HG02870 (cell line): ENCODE measurements around the gene CCDC87.
"Not testable (repeated sequence)": the region's sequence is repeated elsewhere in the genome, so short reads cannot be mapped to it uniquely, and the experiment has no call there.

Source experiments
- ATAC-seq: cut with Tn5 transposase; IDR thresholded peaks from one replicate; pipeline ENCODE4 v1.9.1; 2021; ENCODE audit warnings: mild to moderate bottlenecking, moderate library complexity; ENCODE audit not compliant: unreplicated experiment

The CCDC87 gene

DNA sequence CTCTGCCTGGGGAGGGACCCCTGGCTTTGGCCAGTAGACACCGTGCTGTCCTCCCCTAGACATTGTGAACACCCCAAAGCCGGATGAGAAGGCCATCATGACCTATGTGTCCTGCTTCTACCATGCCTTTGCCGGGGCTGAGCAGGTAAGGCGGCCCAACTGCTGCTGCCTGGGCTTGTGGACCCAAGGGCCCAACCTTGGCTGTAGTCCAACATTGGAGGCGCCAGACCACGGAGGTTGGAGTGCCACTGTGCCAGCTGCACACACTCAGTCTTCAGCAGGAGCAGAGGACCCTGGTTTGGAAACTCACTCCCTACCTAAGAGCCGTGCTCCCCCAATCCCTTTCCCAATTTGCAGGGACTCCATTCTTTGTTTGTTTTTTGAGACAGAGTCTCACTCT is 36.8 kb downstream of the CCDC87 start:
- ATAC-seq: no peak

DNA sequence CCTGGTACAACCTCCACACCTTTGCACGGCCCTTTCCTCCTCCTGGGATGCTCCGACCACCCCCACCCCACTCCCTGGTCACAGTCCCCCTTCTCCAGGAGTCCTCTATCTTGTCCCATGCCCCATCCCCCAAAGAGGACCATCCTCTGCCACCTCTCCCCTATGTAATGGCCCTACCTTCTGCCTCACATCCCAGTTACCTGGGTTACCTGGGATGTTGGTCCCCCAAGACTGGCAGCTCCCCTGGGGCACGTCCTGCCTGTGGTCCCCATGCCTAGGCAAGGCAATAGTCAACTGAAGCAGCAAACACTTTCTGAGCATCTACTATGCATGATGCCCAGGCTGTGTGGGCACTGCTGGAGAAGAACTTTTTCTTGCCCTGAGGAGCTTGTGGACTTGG is 37.4 kb downstream of the CCDC87 start:
- ATAC-seq: no peak

DNA sequence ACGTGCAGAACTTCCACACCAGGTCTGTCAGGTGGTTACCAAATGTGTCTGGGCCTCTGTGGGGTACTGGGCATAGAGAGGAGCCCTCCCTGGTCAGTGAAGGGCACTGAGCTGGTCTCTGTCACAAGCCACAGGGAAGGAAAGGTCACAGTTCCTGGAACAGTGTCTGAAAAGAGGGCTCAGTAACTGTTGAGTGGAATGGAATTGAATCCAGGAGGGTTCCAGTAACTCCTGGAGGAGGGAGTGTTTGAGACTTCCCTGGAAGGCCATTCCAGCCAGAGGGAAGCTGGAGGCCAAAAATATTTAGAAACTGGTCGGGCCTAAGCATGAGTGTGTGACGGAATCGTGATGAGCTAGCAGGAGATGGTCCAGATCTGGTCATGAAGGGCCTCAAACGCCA is 38.3 kb downstream of the CCDC87 start:
- no peak for ATAC-seq

DNA sequence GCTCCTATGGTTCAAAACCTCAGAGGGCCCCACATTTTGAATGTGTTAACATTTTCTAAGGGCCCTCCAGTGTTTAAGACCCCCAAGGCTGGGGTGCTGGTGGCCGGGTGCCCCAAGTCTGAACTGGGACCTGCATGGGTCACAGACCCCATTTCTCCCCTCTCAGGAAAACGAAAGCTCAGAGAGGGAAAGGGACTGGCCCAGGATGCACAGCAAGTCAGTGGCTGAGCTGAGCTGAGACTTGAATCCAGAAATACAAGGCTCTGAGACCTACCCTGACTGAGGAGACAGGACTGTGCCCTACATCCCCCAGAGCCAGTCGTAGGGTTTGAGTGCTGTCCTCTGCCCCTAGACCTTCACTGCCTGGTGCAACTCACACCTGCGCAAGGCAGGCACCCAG is 42.0 kb downstream of the CCDC87 start:
- no peak for ATAC-seq

DNA sequence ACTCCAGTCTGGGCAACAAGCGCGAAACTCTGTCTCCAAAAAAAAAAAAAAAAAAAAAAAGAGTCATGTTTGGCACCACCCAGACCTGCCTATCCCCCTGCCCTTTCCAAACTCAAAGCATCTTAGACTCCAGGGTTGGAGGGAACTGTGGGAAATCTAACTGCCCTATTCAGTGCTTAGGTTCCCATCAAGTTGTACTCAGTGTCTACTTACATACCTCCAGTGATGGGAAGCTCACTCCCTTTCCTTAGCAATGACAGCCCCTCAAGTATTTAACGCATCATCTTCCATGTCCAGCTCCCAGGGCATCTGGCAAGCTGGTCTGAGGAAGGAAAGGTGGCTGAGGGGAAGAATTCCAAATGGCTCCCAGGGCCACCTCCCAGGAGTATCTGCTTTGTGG is 43.2 kb downstream of the CCDC87 start:
- ATAC-seq: no peak

DNA sequence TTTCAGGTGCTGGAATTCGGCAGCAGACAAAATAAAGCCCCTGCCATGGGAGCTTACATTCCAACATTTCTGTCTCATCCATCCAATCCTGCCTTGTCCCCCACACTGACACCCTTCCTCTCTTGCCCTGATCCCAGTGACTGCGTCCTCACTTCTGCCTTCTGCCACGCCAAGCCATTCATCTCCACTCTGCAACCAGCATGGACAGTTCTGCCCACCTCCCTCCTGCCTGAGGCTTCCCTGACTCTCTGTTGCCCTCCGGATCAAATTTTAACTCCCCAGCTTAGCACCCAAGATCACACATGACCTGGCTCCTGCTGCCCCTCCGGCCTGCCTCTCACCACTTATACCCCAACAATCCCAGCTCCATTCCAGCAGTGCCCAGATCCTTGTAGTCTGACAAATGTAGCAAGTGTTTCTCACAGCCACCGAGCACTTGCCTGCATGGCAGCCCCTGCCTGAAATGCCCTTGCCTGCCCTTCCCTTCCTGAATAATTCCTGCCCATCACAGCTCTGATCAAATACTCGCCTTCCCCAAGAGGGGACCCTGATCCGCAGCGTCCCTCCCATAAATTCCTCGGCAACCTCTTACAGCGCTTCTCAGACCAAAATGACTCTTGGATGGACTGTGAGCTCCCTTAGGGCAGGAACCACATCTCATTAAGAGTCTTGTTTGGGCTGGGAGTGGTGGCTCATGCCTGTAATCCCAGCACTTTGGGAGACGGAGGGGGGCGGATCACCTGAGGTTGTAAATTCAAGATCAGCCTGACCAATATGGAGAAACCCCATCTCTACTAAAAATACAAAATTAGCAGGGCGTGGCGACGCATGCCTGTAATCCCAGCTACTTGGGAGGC is 43.9 kb downstream of the CCDC87 start:
- no peak for ATAC-seq

DNA sequence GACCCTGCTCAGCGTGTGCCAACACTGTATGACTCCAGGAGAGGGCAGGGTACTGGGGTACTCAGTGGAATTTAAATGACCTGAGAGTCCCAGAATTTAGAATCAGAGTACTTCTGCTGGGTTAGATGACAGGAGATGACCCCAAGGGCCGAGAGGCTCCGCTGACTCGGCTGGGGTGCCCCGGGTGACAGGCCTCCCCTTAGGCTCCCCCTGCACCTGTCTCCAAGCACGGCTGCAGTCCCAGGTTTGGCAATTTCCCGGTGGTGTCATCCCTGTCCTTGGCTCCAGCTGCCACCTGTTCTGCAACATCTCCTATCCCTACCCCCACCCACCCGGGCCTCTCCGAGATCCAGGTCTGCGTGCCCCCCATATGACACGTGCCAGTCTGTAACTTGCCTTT is 44.8 kb downstream of the CCDC87 start:
- ATAC-seq: no peak

DNA sequence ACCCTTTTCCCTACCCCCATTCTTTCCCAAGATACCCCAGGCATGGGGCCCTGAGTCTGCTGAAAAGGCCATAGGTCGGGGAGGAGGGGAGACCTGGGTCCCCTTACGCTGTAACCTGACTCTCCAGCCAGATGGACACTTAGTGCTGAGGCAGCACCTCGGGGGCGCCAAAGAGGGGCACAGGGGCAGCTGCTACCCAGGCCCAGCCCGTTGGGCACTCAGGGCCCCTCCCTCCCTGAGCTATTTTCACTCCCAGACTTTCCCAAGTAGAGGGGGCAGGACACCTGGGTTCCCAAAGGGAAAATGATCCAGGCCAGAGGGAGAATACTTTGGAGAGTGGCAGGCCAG is 45.2 kb downstream of the CCDC87 start:
- ATAC-seq: no peak

DNA sequence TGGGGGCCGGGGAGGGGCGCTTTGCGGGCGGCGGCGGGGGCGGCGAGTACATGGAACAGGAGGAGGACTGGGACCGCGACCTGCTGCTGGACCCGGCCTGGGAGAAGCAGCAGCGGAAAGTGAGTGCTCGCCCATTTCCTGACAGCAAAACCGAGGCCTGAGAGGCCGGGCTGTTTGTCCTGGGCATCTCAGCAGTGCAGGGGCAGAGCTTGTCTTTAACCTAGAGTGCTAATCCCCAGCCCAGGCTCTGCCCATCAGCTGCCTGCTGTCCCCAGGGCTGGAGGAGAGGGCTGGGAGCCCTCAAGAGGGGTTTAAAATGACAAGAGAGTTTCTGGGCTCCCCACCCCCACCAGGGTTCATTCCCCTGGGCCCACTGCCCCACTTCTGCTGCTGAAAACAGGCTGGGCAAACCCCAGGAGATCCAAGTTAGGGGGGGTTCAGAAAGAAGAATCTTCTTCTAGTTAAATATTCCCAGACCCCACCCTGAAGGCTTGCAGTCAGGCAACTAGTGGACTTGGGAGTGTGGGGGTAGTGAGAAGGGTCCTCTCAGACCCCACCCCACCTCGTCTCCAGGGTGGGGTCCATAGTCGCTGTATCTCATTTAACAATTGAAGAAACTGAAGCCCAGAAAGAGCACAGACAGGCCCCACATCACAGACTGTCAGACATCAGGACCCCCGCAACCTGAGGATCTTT is 45.7 kb downstream of the CCDC87 start:
- no peak for ATAC-seq

DNA sequence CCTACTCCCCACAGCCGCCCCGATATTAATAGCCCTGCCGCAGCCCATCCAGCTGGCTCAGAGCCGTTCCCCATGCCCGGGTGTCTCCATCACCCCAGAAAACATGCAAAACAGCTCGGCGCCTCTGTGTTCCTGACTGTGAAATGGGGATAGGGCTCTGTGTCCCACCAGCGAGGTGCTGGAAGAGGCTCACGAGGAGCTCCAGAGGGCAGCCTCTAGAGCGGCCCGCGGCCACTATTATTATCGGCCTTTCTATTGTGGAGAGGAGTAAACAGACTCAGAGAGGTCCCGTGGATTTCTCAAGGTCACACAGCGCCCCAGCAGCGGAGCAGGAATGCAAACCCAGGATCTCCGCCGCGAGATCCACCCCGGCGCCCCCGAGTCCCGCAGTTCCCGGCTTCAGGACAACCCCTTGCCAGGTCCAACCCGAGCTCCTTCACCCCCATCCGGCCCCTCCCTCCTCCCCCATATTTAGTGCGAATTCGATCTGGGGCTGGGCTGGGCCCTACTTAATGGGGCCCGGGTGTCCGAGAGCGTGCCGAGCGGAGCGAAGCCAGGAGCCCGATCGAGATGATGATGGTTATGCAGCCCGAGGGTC is 46.4 kb downstream of the CCDC87 start, which contains the start of gene ACTN3:
Gene ACTN3, plus strand, starts transcription at position 536 of the 598 bp plus-strand sequence. Its CDS starts 35 bp downstream, at position 571.
- ATAC-seq: no peak

DNA sequence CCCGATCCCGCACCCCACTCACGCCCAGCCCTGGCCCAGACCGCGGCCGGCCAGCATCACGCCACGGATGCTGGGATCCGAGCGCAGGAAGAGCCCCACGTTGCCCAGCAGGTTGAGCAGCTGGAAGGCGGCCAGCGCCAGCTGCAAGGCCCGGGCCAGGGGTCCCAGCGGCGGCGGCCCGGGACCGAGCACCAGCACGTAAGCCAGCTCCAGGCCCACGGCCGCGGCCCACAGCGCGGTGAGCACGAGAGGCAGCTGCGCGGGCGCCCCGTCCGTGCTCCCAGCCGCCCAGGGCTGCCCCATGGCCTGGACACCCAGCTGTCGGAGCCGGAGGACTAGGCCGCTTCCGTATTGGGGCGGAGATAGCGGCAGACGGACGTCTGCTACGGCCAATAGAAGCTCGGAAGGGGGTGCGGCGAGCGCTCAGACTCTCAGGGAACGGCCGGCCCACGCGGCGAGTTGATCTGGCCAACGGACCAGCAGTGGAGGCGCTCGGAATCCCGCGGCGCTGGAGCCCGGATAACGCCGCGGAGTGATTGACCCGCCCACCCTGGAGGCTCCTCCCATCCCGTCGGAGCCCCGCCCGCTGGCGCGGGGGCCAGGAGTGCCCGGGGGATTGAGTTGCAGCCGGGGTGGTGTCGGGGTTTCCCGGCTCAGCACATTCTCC is 47.0 kb downstream of the CCDC87 start, which contains the start of gene ZDHHC24:
Gene ZDHHC24, minus strand, starts transcription at position 348 of the 667 bp plus-strand sequence. Its CDS starts 45 bp downstream, at position 303.
- peak; percentile 86 for ATAC-seq

DNA sequence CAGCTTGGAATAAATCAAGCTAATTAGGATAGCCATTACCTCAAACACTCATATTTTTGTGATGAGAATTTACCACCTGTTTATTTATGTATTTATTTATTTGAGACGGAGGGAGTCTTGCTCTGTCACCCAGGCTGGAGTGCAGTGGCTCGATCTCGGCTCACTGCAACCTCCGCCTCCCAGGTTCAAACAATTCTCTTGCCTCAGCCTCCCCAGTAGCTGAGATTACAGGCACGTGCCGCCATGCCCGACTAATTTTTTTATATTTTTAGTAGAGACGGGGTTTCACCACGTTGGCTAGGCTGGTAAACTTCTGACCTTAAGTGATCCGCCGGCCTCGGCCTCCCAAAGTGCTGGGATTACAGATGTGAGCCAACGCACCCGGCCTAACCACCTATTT is 47.9 kb downstream of the CCDC87 start:
- ATAC-seq: not testable (repeated sequence)

DNA sequence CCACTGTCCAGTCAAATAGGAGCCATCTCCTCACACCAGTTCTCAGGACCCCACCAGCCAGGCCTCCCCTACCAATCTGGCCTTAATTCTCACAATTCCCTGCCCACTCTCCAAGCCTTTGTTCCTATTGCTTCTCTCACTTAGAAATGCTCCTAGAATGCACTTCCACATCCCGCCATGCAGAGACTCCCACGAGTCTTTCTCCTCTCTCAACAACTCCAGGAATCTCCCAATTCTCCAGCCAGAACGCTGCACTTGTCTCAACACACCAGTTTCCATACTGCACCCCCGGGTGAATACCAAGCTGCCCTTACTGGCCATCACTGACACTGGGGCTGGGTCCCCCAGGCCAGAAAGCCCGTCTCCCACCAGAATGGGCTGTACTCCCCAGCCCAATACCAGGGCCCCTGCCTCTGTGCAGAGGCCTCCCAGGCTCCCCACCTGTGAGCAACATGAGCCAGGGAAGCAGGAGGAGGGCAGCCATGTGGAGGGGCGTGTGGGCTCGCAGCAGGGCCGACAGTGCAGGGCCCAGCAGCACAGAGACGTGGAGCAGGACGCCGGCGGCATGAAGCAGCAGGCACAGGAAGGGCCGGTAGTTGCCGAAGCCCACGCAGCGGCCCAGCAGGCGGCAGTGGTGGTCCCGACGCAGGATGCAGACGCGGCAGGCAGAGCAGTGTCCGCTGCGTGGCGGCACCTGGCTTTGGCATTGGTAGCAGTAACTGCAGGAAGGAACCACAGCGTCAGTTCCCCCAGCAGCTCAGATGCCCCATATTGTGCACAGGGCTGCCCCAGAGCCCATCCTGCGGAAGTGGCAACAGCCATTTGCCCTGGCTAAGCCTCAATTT is 49.4 kb downstream of the CCDC87 start:
- ATAC-seq: no peak

DNA sequence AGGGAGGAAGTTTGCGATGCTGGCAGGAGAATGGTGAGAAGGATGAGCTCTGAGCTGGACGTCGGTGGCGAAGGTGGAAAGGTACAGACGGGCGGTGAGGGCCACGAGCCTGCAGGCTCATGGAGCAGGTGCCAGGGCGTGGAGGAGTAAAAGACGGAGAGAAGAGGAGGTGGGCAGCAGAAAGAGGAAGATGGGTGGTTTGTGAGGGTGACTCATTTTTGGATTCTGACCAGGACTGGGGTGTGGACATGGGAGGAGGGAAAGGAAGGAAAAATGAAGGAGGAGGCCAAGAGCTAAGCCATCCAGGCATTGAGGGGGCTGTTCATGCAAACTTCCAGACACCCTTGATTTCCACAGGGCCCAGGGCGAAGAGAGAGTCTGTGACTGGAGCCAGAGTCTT is 50.5 kb downstream of the CCDC87 start:
- ATAC-seq: no peak

DNA sequence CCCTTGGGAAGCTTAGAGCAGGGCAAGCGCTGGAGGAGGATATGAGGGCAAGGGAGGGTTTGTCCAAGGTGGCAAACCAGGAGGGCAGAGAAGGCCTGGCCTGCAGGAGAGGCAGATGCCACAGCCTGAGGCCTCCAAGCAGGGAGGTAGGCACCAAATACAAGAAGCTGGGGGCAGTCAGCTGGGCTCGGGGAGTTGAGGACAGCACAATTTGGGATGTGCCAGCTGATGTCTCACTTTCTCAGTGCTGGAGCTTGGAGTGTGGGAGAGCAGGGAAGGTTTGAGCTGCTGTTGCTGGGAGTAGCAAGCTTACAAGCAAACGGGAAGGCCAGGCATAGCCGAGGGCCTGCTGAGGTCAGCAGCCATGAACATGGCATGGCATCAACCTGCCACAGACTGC is 51.0 kb downstream of the CCDC87 start:
- ATAC-seq: no peak

DNA sequence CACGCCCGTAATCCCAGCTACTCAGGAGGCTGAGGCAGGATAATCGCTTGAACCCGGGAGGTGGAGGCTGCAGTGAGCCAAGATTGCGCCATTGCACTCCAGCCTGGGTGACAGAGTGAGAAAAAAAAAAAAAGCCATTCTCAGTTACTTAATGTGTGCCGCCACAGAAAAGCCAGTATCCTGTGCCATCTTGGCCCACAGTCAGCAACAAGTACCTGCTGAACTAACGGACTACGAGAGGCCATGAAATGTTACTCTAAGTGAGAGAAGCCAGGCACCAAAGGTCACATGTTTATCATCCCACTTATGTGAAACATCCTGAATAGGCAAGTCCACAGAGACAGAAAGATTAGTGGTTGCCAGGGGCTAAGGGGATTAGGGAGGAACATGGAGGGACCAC is 52.3 kb downstream of the CCDC87 start:
- ATAC-seq: not testable (repeated sequence)
